MM.1S (cell line): ENCODE results near the gene TMTC2.

Source experiments
- EZH2 ChIP-seq: fragments of 300-600 bp; sonication (generic); optimal IDR thresholded peaks from 2 replicates; pipeline ENCODE3; 2017; ENCODE audit warnings: low read depth, mild to moderate bottlenecking, antibody characterized with exemption, low read length, mixed read lengths
- EZH2phosphoT487 ChIP-seq: fragments of 300-600 bp; sonication (generic); IDR thresholded peaks from 2 replicates; pipeline ENCODE4 v1.6.1; 2018; ENCODE audit warnings: antibody characterized with exemption, low read length
- TF ChIP-seq, protein P1 (sequence below): fragments of 300-600 bp; sonication (generic); IDR thresholded peaks from 2 replicates; pipeline ENCODE4 v1.5.1; 2016; ENCODE audit warnings: antibody characterized with exemption, low read length, mixed read lengths

DNA sequence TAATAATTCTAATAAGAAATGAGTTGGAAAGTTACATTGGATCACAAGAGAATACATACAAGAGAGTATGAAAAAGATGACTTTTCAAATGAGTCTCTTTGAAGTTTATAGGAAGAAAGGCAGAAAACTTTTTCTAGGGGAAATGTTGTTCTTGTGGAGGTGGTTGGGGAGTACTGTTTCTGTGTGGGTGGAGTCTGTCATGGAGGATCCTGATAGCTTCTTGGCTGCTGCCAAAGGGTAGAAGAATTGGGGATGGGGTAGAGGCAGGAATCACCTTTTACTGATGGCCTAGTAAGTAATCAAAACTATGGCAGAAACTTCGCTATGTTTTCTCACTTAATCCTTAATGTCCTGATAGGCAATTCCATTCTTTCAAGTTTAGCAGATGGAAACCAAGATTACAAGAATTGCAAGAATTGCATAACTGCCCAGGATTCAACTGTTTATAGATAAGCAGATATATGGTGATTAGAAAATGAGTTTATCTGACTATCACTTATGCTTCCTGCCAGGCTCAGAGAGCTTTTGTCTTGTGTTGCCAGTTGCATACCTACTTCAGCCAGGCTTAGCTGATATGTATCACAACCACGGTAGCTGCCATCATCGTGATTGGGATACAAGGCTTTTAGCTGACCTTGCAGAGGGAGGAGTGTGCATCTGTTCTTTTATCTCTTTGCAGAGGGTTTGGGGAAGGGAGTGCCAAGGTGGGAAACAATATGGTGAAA is 463.9 kb downstream of the TMTC2 start:
- TF ChIP-seq, protein P1, sequence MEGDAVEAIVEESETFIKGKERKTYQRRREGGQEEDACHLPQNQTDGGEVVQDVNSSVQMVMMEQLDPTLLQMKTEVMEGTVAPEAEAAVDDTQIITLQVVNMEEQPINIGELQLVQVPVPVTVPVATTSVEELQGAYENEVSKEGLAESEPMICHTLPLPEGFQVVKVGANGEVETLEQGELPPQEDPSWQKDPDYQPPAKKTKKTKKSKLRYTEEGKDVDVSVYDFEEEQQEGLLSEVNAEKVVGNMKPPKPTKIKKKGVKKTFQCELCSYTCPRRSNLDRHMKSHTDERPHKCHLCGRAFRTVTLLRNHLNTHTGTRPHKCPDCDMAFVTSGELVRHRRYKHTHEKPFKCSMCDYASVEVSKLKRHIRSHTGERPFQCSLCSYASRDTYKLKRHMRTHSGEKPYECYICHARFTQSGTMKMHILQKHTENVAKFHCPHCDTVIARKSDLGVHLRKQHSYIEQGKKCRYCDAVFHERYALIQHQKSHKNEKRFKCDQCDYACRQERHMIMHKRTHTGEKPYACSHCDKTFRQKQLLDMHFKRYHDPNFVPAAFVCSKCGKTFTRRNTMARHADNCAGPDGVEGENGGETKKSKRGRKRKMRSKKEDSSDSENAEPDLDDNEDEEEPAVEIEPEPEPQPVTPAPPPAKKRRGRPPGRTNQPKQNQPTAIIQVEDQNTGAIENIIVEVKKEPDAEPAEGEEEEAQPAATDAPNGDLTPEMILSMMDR, result no peak
- TF ChIP-seq EZH2phosphoT487, result no peak
- TF ChIP-seq EZH2, result no peak
